Activated CD4-positive, alpha-beta T cell treated with anti-CD3 and anti-CD28 coated beads, Interleukin-2, amount 50 U/mL, for 48 hours (primary cell): ENCODE measurements around the gene CYP1A1.
"Not testable (repeated sequence)": the region's sequence is repeated elsewhere in the genome, so short reads cannot be mapped to it uniquely, and the experiment has no call there.

Source experiments
- DNase-seq, 2 experiments: peaks; one replicate each; pipeline ENCODE4 v3.0.0-alpha.2; 2020

Gene CYP1A1, protein sequence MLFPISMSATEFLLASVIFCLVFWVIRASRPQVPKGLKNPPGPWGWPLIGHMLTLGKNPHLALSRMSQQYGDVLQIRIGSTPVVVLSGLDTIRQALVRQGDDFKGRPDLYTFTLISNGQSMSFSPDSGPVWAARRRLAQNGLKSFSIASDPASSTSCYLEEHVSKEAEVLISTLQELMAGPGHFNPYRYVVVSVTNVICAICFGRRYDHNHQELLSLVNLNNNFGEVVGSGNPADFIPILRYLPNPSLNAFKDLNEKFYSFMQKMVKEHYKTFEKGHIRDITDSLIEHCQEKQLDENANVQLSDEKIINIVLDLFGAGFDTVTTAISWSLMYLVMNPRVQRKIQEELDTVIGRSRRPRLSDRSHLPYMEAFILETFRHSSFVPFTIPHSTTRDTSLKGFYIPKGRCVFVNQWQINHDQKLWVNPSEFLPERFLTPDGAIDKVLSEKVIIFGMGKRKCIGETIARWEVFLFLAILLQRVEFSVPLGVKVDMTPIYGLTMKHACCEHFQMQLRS

GRCh38 chr15:74725225-74725774 is at the start of gene CYP1A1:
Gene CYP1A1, minus strand, starts transcription at chr15:74725528. Its CDS starts 2,431 bp downstream, at chr15:74723097.
- peak; percentile 53 to 60 for DNase-seq

- no peak for DNase-seq
These were observed 48.5 kb upstream of the CYP1A1 start for GRCh38 chr15:74773731-74774252.

GRCh38 chr15:74773329-74773728 is 48.0 kb upstream of the CYP1A1 start:
- DNase-seq, result no peak

GRCh38 chr15:74770211-74770903 is 45.0 kb upstream of the CYP1A1 start:
- DNase-seq, result no peak

- DNase-seq, result no peak
These were observed 44.2 kb upstream of the CYP1A1 start for GRCh38 chr15:74769463-74770025.

- peak; percentile 67 to 75 for DNase-seq
These were observed 43.5 kb upstream of the CYP1A1 start for GRCh38 chr15:74768771-74769342.

- DNase-seq, result no peak
These were observed 42.9 kb upstream of the CYP1A1 start for GRCh38 chr15:74768099-74768770.

- no peak for DNase-seq
These were observed 42.1 kb upstream of the CYP1A1 start for GRCh38 chr15:74767167-74768098.

DNA sequence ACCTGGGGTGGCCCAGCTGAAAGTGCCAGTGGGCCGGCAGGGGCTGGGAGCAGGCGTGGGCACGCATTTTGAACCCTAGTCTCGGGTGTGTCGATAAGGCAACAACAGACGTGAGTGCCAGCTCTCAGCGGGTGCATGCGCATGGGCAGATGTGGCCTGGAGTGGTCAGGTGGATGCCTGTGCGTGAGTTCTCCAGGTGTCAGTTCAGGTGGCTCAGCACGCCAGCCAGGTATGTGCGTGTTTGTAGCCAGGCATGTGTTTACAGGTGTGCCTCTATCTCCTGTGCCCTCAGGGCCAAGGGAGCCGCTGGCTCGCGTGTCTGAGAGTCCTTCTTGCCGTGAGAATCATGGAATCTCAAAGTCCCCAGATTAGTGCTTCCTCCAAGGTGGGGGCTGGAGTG is 38.1 kb upstream of the CYP1A1 start:
- no peak for DNase-seq

- DNase-seq, result no peak
These were observed 37.4 kb upstream of the CYP1A1 start for GRCh38 chr15:74762791-74763150.

- DNase-seq, result no peak
These were observed 33.4 kb upstream of the CYP1A1 start for GRCh38 chr15:74758736-74759135.

GRCh38 chr15:74754593-74755215 is 29.4 kb upstream of the CYP1A1 start:
- no peak for DNase-seq

DNA sequence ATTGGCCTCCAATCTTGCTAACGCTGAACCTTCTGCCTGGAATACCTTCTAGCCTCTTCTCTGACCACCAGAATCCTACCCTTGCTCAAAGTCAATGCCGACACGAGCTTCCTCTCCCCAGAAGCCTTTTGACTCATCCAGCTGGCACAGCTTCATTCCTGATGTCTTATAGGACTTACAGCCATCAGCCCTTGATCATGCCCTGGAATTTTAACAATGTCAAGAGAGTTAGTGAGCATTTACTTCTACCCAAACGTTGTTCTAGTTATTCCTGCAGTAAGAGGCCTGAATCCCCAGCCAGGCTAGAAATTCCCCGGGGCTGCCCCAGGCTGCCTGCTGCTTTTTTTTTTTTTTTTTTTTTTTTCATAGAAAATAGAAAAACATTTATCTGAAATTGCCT is 27.2 kb upstream of the CYP1A1 start:
- DNase-seq, result no peak

DNA sequence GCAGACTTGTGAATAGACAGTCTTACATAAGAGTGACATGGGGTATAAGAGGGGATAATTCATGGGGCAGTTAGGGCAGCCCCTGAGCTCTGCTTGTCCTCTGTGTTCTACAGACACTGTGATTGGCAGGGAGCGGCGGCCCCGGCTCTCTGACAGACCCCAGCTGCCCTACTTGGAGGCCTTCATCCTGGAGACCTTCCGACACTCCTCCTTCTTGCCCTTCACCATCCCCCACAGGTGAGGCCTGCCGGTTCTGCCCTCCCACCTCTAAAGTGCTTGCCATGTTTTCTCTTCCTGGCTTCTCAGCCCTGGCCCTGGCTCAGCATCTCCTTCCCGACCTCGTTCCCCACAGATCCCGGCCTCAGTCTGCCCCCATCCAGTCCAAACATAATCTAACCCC is 26.7 kb upstream of the CYP1A1 start:
- DNase-seq, result no peak

- DNase-seq, result no peak
These were observed 25.4 kb upstream of the CYP1A1 start for GRCh38 chr15:74750751-74751150.

DNA sequence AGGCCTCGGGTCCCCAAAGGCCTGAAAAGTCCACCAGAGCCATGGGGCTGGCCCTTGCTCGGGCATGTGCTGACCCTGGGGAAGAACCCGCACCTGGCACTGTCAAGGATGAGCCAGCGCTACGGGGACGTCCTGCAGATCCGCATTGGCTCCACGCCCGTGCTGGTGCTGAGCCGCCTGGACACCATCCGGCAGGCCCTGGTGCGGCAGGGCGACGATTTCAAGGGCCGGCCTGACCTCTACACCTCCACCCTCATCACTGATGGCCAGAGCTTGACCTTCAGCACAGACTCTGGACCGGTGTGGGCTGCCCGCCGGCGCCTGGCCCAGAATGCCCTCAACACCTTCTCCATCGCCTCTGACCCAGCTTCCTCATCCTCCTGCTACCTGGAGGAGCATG is 24.5 kb upstream of the CYP1A1 start:
- no peak for DNase-seq

DNA sequence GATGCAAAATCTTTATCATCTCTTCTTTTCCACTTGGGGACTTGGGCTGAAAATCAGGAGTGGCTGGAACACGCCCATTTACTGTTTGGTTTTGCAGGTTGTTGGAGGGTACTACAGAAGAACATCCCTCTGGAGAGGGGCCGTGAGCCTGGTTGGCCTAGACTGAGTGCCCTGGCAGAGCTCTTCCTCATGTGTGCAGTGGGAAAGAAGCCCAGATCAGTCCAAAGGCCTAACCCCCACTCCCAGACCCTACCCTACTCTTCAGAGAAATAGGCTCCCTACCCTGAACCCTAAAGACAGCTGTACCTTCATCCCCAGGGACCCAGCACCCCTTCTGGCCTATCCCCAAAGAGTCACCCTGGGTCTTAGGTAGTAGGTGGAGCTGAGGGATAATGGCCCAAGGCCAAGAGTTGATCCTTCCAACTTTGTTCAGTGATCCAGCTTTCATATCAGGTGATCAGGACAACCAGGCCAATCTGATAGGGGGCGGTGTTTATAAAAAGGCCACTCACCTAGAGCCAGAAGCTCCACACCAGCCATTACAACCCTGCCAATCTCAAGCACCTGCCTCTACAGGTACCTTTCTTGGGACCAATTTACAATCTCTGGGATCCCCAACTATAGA is 23.1 kb upstream of the CYP1A1 start, which contains the start of gene CYP1A2:
Gene CYP1A2 (plus strand): TSS at position 524 of the 625 bp plus-strand sequence. CDS start 894 bp downstream, outside the sequence.
- no peak for DNase-seq

DNA sequence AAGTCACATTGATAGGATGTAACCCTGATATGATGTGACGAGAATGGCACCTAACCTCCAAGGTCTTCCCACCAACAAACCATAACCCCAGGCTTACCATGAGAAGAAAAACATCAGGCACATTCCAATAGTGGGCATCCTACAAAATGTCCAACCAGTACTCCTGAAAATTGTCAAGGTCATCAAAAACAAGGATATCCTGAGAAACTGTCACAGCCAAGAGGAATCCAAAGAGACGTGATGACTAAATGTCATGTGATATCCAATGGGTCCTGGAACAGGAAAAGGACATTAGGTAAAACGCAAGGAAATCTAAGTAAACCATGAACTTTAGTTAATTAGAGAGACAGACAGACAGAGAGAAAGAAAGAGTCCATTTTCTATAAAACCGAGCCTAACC is 21.1 kb upstream of the CYP1A1 start:
- no peak for DNase-seq

DNA sequence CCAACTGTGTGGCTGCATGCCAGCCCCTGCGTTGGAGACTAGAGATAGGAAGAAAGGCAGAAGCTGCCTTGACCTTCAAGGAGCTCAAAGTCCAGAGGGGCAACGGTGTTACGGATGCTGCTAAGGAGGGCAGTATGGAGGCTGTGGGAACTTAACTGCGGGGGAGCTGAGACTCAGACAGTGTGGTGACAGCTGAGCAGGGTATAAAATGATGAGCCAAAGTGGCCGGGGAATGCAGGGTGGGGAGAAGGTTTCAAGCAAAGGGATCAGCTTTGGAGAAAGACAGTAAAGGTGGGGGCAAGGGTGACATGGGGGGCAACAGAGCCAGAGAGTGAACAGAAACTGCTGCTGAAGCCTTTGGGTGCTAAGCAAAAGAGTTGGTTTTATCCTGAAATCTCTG is 17.1 kb upstream of the CYP1A1 start:
- no peak for DNase-seq

- not testable (repeated sequence) for DNase-seq
These were observed 12.9 kb upstream of the CYP1A1 start for GRCh38 chr15:74738239-74738638.
